Peyer's patch (tissue), 4 donors: ENCODE results near the gene CLDN14. TPM values are rescaled to one million over a fixed set of nuclear protein-coding genes. Genes with fewer than 3 reads are reported as not detected.

Source experiments
- DNase-seq, 3 donors: peaks; one replicate each; pipeline ENCODE4 v3.0.0-alpha.2; 2017 to 2019
- H3K27ac ChIP-seq, 4 donors: fragments of 200-600 bp; sonication (generic); one replicate each; pipeline ENCODE4 v1.5.1; 2016 to 2019
- H3K27me3 ChIP-seq, 2 donors: fragments of 200-600 bp; sonication (generic); one replicate each; pipeline ENCODE4 v1.5.1; 2019
- H3K36me3 ChIP-seq, 3 donors: fragments of 200-600 bp; sonication (generic); one replicate each; pipeline ENCODE4 v1.5.1; 2016 to 2019
- H3K4me1 ChIP-seq, 4 donors: fragments of 200-600 bp; sonication (generic); one replicate each; pipeline ENCODE4 v1.5.1; 2016 to 2019
- H3K4me3 ChIP-seq, 4 donors: fragments of 200-600 bp; sonication (generic); 1 replicate in 3 of 4; 2 replicates in 1 of 4; pipeline ENCODE4 v1.5.1; 2016 to 2019; ENCODE audit warnings: mild to moderate bottlenecking in 1 of 4
- H3K9me3 ChIP-seq, 4 donors: fragments of 200-600 bp; sonication (generic); one replicate each; pipeline ENCODE4 v1.5.1; 2016 to 2019; ENCODE audit warnings: mild to moderate bottlenecking in 1 of 4
- POLR2A ChIP-seq, 2 donors: fragments of 450-650 bp; IDR thresholded peaks; one replicate each; pipeline ENCODE4 v1.5.1; 2017; ENCODE audit warnings: antibody characterized with exemption in 2 of 2, mild to moderate bottlenecking in 2 of 2, moderate library complexity in 2 of 2
- total RNA-seq, 4 donors: library from RNA; depleted of rRNA; stranded (reverse); fragments of >200 nt; gene quantifications; one replicate each; pipeline ENCODE4 v1.1.0, GENCODE V29; 2016
- TF ChIP-seq, protein P1 (sequence below), 6 experiments: fragments of 450-650 bp in 4 of 6; fragments of 200-600 bp in 2 of 6; sonication (generic) in 1 of 6; IDR thresholded peaks; one replicate each; pipeline ENCODE4 v1.5.1; 2017 to 2019; ENCODE audit warnings: antibody characterized with exemption in 6 of 6, mild to moderate bottlenecking in 3 of 6, moderate library complexity in 1 of 6

Gene CLDN14
- total RNA-seq, 4 donors from 2014 or later: not detected

DNA sequence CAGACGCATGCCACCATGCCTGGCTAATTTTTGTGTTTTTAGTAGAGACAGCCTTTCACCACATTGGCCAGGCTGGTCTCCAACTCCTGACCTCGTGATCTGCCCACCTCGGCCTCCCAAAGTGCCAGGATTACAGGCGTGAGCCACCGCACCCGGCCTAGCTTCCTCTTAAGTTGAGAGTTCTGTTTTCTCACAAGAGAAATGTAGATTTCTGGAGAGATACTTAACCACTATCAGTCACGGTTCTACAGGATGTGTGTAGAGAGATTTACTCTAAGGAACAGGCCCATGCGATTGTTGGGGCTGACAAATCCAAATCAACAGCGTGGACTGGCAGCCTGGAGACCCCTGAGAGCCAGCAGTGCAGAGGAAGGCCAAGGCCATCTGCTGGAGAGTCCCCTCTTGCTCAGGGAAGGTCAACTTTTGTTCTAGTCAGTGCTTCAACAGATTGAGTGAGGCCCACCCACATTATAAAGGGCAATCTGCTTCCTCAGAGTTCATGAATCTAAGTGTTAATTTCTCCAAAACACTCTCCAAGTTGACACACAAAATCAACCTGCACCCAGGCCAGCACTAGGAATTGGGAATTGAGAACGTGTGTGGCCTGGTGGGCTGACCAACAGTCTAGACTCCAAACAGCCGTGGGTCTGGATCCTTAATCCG, 56.0 kb downstream of the CLDN14 start:
- TF ChIP-seq, protein P1, sequence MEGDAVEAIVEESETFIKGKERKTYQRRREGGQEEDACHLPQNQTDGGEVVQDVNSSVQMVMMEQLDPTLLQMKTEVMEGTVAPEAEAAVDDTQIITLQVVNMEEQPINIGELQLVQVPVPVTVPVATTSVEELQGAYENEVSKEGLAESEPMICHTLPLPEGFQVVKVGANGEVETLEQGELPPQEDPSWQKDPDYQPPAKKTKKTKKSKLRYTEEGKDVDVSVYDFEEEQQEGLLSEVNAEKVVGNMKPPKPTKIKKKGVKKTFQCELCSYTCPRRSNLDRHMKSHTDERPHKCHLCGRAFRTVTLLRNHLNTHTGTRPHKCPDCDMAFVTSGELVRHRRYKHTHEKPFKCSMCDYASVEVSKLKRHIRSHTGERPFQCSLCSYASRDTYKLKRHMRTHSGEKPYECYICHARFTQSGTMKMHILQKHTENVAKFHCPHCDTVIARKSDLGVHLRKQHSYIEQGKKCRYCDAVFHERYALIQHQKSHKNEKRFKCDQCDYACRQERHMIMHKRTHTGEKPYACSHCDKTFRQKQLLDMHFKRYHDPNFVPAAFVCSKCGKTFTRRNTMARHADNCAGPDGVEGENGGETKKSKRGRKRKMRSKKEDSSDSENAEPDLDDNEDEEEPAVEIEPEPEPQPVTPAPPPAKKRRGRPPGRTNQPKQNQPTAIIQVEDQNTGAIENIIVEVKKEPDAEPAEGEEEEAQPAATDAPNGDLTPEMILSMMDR (IDR thresholded peaks at IDR 0.05): no peak
- no peak for TF ChIP-seq POLR2A (IDR thresholded peaks at IDR 0.05)
- DNase-seq: no peak
- Histone ChIP-seq H3K27ac (no peak overlapping the region), H3K27me3 (no peaks in the 10 kb centered on the region), H3K4me3 (no peak overlapping the region), H3K4me1 (no peaks in the 10 kb centered on the region), H3K9me3 (no peaks in the 10 kb centered on the region), H3K36me3 (no peaks in the 10 kb centered on the region)

DNA sequence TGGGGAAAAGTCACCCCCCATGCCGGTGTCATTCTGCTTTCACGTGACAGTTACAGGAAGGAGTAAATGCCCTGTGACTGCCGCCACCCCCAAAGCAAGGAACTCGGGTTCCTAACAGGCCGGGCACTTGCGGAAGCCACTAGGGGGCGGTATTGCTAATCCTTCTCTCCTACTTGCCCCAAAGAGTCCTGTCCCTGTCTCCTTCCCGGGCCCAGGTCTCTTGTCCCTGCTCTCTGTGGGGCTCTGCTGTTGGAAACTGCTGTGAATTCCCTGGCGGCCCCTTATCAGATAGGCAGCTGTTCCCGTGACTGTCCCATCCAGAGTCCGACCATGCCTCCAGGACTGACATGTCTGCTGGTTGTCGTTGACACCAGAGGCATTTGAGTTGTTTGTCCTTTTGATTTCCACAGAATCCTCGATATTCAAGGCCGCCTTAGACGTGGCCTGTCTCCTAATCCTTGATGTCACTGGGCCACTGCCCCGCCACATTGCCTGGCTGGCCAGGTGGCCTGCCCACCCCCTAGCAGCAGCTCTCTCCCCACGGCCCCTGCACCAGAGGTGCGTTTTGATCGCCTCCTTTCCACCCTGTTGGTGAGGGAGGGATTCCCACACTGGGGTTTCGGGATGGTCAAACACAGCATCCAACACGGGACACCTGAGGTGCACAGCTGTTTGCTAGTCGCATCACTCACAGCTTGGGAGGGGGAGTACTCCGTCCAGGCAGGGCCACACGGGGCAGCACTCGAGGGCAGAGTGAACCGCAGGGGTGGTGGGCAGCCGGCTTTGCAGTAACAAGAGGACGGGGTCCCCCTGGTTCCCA, 57.4 kb downstream of the CLDN14 start:
- TF ChIP-seq POLR2A (IDR thresholded peaks at IDR 0.05): no peak
- TF ChIP-seq, protein P1 (IDR thresholded peaks at IDR 0.05): peak in 4 of 6 experiments; percentile 31 to 38 (median 34)
- Histone ChIP-seq H3K4me3 (no peak overlapping the region), H3K27me3 (no peaks in the 10 kb centered on the region), H3K27ac (no peak overlapping the region), H3K4me1 (no peaks in the 10 kb centered on the region), H3K9me3 (no peaks in the 10 kb centered on the region), H3K36me3 (no peaks in the 10 kb centered on the region)
- DNase-seq: peak in 1 of 3 donors; percentile 55

DNA sequence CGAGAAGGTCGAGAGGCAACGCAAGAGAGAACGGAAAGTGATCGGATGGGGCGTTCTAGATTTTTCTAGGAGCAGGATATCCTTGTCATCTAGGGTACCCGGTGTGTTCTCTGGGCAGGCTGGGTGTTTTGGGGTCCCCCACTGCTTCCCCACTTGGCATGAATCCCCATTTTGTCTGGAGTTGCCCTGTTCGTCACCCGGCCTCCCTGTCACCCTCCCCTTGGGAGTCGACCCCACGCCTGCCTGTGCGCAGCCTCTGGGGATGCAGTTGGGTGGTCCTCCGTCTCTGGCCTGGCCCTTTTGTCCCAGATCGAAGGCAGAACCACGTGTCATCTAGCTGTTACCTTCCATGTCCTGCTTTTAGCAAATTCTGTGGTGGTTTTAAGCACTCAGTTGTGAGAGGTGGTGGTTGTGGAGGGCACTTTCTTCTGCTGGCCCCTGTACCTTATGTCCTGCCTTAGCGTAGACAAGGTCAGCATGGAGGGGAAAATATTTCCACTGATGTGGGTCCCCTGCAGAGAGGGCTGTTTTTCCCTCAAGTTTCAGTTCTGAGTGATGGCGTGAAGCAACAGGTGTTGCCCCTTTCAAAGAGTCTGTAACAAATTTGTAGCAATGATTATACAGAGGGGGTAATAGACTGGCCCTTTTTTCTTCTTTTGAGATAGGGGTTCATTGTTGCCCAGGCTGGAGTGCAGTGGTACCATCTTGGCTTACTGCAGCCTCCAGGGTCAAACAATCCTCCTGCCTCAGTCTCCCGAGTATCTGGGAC, 59.2 kb downstream of the CLDN14 start:
- TF ChIP-seq POLR2A (IDR thresholded peaks at IDR 0.05): no peak
- TF ChIP-seq, protein P1 (IDR thresholded peaks at IDR 0.05): no peak
- Histone ChIP-seq H3K27ac (no peak overlapping the region), H3K27me3 (no peaks in the 10 kb centered on the region), H3K4me3 (no peak overlapping the region), H3K9me3 (no peaks in the 10 kb centered on the region), H3K36me3 (no peaks in the 10 kb centered on the region), H3K4me1 (no peaks in the 10 kb centered on the region)
- no peak for DNase-seq

DNA sequence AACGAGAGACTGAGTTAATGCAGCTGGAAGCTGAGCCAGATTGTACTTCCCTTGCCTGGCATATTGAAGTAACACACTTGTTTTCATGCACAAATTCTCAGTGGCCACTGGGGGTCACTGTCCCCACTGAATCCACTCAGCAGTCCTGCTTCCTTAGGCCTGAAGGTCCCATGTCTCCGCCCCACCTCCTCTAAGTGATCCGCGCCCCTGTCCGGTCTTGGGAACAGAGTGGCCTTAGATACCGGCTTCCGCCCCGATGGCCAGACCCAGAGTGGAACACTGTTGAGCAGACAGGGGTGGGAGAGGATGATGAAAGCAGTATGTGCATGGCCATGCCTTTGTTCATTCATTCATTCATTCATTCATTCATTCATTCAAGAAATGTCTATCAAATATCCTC, 59.9 kb downstream of the CLDN14 start:
- no peaks in the 10 kb centered on the region for H3K9me3 ChIP-seq
- TF ChIP-seq POLR2A (IDR thresholded peaks at IDR 0.05): no peak
- TF ChIP-seq, protein P1 (IDR thresholded peaks at IDR 0.05): peak in 5 of 6 experiments; percentile 14 to 62 (median 59)
- H3K4me1 ChIP-seq: no peaks in the 10 kb centered on the region

DNA sequence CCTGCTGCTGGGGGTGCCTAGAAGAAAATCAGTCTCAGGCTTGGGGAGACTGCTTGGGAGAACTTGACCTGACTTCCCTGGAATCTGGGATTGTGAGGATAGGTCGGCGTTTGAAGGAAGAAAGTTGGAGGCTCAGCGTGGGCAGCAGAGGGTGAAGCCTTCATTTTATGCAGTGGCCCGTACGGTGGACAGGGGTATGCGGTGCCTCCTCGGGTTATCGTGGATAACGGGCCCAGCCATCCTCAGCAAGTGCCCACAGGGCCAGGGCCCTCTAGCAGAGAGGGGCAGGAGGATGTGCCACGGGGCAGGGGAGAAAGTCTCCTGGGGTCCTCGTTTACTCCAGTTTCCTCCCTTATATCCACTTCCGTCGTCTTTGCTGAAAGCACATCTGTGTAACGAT, 60.7 kb downstream of the CLDN14 start:
- H3K36me3 ChIP-seq: no peaks in the 10 kb centered on the region
- TF ChIP-seq, protein P1 (IDR thresholded peaks at IDR 0.05): no peak
- TF ChIP-seq POLR2A (IDR thresholded peaks at IDR 0.05): no peak
- no peak overlapping the region for H3K4me3 ChIP-seq
- DNase-seq: no peak
- no peak overlapping the region for H3K27ac ChIP-seq
- no peaks in the 10 kb centered on the region for H3K4me1 ChIP-seq
- no peaks in the 10 kb centered on the region for H3K9me3 ChIP-seq
- no peaks in the 10 kb centered on the region for H3K27me3 ChIP-seq

More for the DNA sequence above, 59.9 kb downstream of the CLDN14 start:
- no peak overlapping the region for H3K27ac ChIP-seq
- no peak overlapping the region for H3K4me3 ChIP-seq
- no peaks in the 10 kb centered on the region for H3K36me3 ChIP-seq
- no peaks in the 10 kb centered on the region for H3K27me3 ChIP-seq
- peak; percentile 24 to 77 (median 72) for DNase-seq
